ENCODE measurements around the gene CDH6. TPM values are rescaled to one million over a fixed set of nuclear protein-coding genes. Genes with fewer than 3 reads are reported as not detected.

The CDH6 gene
- total and polyA plus RNA-seq, 2 experiments from 2014 or later: 0.60 to 1.1 TPM

GRCh38 chr5:31204958-31205357, 11.5 kb downstream of the CDH6 start (continued):
- no peak for TF ChIP-seq ZNF462 (CRISPR knock-in tag; IDR thresholded peaks at IDR 0.05)
- TF ChIP-seq ZNF114 (CRISPR knock-in tag; IDR thresholded peaks at IDR 0.05): no peak
- no peak for TF ChIP-seq POLR2AphosphoS5 (IDR thresholded peaks at IDR 0.05; ENCODE audit: low read depth)
- TF ChIP-seq NANOG (IDR thresholded peaks at IDR 0.05; ENCODE audit: borderline replicate concordance): no peak
- no peak for TF ChIP-seq EZH2 (IDR thresholded peaks at IDR 0.05; ENCODE audit: low read depth, unreplicated experiment)
- TF ChIP-seq JUNB (IDR thresholded peaks at IDR 0.05; ENCODE audit: unreplicated experiment): no peak
- TF ChIP-seq, protein P1, sequence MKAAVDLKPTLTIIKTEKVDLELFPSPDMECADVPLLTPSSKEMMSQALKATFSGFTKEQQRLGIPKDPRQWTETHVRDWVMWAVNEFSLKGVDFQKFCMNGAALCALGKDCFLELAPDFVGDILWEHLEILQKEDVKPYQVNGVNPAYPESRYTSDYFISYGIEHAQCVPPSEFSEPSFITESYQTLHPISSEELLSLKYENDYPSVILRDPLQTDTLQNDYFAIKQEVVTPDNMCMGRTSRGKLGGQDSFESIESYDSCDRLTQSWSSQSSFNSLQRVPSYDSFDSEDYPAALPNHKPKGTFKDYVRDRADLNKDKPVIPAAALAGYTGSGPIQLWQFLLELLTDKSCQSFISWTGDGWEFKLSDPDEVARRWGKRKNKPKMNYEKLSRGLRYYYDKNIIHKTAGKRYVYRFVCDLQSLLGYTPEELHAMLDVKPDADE (IDR thresholded peaks at IDR 0.05): no peak
- no peak for TF ChIP-seq ZNF331 (CRISPR knock-in tag; IDR thresholded peaks at IDR 0.05; ENCODE audit: low read depth)
- no peak for TF ChIP-seq REST (IDR thresholded peaks at IDR 0.05; ENCODE audit: unreplicated experiment)
